GM18507 (cell line): Measurements from ENCODE around the gene APPL2.

Experiments used
- DNase-seq: peaks from one replicate; pipeline ENCODE4 v3.0.0; 2011; ENCODE audit warnings: low read depth; ENCODE audit not compliant: insufficient read length; ENCODE audit errors: extremely low spot score
- FAIRE-seq: peaks from 2 replicates; lab custom pipeline; 2011; peaks lifted over from hg19 to GRCh38; lab: Jason Lieb, UNC

APPL2 gene, protein sequence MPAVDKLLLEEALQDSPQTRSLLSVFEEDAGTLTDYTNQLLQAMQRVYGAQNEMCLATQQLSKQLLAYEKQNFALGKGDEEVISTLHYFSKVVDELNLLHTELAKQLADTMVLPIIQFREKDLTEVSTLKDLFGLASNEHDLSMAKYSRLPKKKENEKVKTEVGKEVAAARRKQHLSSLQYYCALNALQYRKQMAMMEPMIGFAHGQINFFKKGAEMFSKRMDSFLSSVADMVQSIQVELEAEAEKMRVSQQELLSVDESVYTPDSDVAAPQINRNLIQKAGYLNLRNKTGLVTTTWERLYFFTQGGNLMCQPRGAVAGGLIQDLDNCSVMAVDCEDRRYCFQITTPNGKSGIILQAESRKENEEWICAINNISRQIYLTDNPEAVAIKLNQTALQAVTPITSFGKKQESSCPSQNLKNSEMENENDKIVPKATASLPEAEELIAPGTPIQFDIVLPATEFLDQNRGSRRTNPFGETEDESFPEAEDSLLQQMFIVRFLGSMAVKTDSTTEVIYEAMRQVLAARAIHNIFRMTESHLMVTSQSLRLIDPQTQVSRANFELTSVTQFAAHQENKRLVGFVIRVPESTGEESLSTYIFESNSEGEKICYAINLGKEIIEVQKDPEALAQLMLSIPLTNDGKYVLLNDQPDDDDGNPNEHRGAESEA

GRCh38 chr12:105235732-105236476, at the start of gene APPL2:
Gene APPL2 (minus strand): TSS chr12:105236174. CDS start chr12:105236012, 162 bp downstream.
- FAIRE-seq (peak; percentile 69), DNase-seq (peak; percentile 91)

DNA sequence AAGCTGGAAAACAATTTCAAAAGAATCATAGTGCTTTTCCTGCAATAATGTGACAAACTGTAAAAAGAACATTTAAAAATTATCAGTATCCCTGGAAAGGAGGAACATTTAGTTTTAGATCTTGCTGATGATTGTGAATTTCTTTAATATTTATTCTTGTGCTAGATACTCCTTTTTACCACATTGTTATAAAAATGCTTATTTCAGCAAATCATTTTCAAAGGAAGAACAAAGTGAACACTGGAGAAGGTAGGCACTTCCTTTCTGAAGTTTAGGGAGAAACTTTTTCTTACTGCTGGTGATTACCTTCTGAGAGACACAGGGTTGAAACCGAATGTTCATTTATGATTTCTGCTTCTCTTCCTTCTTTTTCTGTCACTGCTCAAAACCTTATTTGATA, 49.4 kb upstream of the APPL2 start:
- no peak for DNase-seq
- no peak for FAIRE-seq

GRCh38 chr12:105281694-105282049, 45.7 kb upstream of the APPL2 start:
- no peak for FAIRE-seq

GRCh38 chr12:105280966-105281693, 45.2 kb upstream of the APPL2 start:
- FAIRE-seq (no peak), DNase-seq (no peak)

More at GRCh38 chr12:105281694-105282049, 45.7 kb upstream of the APPL2 start:
- DNase-seq, result no peak

DNA sequence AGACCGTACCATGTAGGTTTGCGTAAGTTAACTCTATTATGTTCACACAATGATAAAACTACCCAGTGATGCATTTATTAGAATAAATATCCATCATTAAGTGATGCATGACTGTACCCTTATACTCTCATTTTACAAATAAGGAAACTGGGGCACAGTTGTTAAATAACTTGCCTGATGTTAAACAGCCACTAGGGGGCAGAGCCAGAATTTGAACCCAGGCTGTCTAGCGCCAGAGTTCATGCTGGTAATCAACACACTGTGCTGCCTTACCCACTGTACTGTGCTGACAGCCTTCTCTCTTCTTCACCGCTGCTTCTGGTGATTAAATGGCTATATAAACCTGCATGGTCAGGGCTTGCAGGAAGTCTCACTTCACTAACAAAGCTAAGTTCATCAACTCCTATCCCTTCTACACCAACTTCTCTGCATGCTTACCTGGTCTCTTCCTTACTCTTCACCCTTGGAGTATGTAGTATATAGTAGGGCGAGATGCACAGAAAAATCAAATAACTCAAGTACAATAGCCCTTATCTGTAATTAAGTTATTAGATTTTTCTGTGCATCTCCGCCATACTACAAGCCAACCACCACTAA, 43.6 kb upstream of the APPL2 start:
- FAIRE-seq (peak; percentile 71), DNase-seq (peak; percentile 3)

DNA sequence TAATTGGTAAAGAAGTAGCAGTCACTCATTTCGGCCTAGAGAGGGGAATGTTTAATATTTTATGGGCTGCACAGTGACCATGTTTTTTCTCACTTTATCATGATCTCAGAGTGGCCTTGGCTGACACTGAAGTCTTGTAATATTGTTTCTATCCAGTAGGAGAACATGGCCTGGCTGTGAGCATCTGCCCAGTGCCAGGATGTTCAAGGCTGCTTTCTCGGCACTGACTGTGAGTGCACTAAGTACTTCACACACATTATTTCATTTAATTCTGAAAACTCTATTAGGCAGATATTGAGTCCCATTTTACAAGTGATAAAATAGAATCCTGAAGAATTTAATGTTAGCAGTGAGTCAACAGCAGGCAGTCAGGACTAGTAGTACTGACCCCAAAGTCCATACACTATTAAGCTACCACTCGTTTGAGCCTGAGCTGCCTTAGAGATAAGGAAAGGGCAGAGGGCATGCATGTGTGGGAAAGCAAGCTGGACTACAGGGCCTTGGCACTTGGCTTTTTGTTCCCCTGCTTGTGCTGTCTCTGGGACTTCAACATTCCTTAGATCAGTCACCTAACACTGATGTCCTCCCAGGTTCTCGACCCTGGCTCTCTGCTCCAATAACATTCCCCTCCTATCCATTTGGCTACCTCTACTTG, 42.2 kb upstream of the APPL2 start:
- DNase-seq, result no peak

DNA sequence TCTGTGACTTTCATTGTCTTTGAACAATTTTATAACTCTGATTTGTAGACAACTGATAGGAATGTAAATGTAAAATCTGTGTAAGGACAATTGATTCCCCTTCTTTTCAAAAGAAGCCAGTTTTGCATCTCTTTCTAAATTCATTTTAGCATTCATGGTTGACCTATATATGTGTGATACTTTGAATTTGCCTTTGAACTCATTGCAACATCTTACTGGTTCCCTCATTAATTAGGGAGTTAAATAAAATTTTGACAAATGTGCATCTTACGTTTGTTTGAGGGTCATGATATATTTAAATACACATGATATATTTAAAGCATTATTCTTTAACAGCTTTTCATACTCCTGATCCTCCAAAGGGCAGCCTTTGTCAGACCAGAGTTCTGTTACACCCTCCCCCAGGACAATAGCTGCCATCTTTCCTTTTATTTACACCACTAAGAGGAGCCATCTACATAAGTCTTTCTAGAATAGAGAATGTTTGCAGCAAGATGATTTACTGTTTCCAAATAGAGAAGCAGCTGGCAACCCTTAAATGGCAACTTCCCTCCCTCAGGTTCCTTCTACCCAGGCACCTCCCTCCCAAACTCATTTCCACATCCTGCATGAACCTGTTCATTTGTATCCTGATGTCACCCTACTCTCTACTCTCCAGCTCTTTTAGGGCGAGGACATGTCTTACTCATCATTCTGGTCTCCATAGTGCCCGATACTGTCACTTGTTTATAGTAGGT, 40.2 kb upstream of the APPL2 start:
- no peak for FAIRE-seq
- no peak for DNase-seq

More for the DNA sequence above, 42.2 kb upstream of the APPL2 start:
- no peak for FAIRE-seq

GRCh38 chr12:105274571-105274970, 38.6 kb upstream of the APPL2 start:
- no peak for DNase-seq
- FAIRE-seq, result no peak

- DNase-seq (no peak), FAIRE-seq (no peak)
Measured at GRCh38 chr12:105273601-105274000, 37.6 kb upstream of the APPL2 start.

DNA sequence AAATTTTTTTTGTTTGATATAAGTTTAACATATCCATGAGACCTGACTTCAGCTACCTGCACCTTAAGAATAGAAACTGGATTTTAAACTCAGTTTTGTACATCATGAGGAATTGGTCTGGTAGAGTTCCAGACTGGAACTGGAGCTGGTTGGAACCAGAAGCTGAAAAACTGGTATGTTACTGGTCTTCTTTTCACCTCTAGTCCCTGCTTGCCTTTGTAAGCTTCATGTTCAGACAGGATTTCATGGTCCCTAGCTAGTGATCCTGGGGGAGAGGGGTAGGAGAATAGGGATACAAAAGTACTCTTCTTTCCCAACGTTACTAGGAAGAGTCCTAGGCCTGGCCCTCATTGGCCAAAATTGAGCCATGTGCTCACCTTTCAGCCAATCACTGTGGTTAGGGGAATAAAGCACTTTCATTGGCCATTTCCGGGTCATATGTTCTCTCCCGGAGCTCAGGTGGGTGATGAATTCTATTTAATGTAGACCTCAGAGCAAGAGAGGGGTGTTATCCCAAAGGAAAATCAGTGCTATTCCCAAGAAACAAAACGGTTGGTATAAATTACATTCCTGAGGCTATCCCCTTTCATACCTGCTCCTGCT, 36.9 kb upstream of the APPL2 start:
- DNase-seq (no peak), FAIRE-seq (no peak)

DNA sequence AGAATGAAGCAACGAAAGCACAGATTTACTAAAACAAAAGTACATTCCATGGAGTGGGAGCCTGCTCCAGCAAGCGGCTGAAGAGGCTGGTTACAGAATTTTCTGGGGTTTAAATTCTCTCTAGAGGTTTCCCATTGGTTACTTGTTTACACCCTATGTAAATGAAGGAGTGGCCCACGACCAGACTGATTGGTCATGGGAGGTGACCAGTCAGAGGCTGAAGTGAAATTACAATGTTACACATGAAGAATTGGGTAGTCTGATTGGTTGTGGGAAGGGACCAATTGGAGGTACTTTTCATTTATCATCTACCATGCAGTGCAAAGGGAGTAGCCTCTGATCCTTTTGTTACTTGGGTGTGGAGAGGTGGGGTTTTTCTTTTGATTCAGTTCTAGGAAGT, 36.2 kb upstream of the APPL2 start:
- FAIRE-seq (no peak), DNase-seq (no peak)

DNA sequence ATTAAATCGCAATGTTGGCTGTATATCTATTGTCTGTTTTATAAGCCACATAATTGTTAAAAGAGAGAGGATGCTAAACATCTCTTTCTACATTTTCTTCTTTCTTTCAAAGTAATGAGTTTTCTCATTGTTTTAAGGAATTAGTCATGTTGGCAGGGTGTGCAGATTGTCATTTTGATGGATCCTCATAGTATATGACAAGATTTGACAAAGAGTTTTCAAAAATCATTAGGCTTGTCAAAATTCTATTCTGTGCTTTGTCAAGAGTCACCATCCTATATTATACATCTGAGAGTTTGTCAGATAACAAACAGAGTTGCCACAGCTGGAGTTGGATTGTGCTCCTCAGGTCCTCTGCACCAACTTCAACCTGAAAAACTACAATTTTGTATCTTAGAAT, 35.4 kb upstream of the APPL2 start:
- DNase-seq (no peak), FAIRE-seq (no peak)

- no peak for FAIRE-seq
- no peak for DNase-seq
Measured at GRCh38 chr12:105270671-105271255, 34.8 kb upstream of the APPL2 start.

GRCh38 chr12:105267711-105268110, 31.7 kb upstream of the APPL2 start:
- no peak for DNase-seq
- FAIRE-seq, result no peak

GRCh38 chr12:105264771-105265170, 28.8 kb upstream of the APPL2 start:
- no peak for FAIRE-seq

DNA sequence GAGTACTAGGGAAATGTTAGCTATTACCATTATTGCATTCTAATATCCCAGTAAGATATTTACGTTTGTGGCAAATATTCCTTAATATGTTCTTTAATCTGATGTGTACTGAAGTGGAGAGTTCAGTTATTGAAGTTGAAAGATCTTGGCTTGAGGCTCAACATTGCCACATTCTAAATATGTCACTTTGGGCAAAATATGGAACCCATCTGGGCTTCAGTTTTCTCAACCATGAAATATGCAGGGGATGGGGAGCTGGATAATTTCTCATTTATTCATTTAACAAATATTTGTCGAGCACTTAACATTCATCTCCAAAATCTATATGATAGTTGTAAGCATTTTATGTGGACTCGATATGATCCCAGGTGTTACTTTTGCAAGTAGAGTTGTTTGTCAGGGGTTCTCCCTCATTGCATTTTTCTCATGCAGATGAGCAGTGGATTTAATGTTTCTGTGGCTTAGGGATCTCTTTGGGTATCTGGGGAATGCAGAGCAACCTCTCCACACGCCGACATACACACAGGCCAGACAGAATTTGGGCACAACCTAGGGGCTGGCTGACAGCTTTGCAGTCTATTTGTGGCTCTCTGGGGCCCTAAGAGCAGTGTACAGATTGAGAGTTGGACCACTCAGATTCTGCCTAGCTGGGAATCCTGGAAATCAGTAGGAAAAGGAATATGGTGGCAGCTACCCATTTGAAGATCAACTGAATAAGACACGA, 26.6 kb upstream of the APPL2 start:
- DNase-seq (no peak), FAIRE-seq (no peak)

More at GRCh38 chr12:105264771-105265170, 28.8 kb upstream of the APPL2 start:
- no peak for DNase-seq

DNA sequence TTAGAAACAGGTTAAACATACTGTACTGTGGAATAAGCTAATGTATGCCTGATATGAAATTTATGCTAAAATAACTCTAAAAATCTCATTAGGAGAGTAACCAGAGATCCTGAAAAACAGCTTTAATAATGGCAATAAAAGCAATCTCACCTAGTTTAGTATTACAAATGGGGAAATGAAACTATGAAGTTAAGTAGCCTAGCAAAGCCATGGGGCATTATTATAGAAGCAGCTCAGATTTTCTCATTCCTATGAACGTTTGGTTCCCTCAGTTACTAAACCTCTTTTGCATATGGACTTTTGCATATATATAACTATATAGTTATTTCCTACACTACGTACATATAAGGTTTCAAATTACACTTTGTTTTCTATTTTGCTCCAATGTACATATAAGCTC, 25.0 kb upstream of the APPL2 start:
- FAIRE-seq (peak; percentile 53), DNase-seq (no peak)
